ENCODE results near the gene SURF6. TPM values are rescaled to one million over a fixed set of nuclear protein-coding genes. Genes with fewer than 3 reads are reported as not detected.

Gene SURF6
- total RNA-seq, 1 experiment from 2014 or later = 56.3 TPM

DNA sequence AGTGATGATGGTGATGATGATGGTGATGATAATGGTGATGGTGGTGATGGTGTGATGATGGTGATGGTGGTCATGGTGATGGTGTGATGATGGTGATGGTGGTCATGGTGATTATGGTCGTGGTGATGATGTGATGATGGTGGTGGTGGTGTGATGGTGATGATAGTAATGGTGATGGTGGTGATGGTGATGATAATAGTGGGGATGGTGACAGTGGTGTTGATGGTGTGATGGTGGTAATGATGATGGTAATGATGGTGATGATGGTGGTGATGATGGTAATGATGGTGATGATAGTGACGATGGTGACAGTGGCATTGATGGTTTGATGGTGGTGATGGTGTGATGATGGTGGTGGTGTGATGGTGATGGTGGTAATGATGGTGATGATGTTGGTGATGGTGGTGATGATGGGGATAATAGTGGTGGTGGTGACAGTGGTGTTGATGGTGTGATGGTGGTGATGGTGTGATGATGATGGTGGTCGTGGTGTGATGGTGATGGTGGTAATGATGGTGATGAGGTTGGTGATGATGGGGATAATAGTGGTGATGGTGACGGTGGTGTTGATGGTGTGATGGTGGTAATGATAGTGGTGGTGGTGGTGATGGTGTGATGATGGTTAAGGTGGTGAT is 46.6 kb upstream of the SURF6 start:
- no peaks in the 10 kb centered on the region; a peak in 1 of 4 replicates for H3K4me1 Mint-ChIP-seq
- peaks cover 19% of the 10 kb centered on the region for H3K27me3 Mint-ChIP-seq (ENCODE audit: low read depth)
- DNase-seq = no peak
- H3K4ac ChIP-seq (ENCODE audit: low read depth, low read length) = no peak overlapping the region
- no peak overlapping the region for H3K9ac ChIP-seq (ENCODE audit: extremely low read depth, insufficient read length, low read length)
- no peaks in the 10 kb centered on the region; a peak in 1 of 5 replicates for H3K9me3 Mint-ChIP-seq
- H2BK15ac ChIP-seq (ENCODE audit: low read depth, low read length) = no peak overlapping the region
- no peak overlapping the region for H3K14ac ChIP-seq (ENCODE audit: insufficient read depth, low read length)
- H3K4me3 Mint-ChIP-seq = no peak overlapping the region
- H3K79me2 ChIP-seq (ENCODE audit: insufficient read depth, low read length) = no peaks in the 10 kb centered on the region
- no peaks in the 10 kb centered on the region for H3K36me3 Mint-ChIP-seq (ENCODE audit: insufficient read depth in 1 of 3, low read depth in 3 of 3)
- TF ChIP-seq, protein P1, sequence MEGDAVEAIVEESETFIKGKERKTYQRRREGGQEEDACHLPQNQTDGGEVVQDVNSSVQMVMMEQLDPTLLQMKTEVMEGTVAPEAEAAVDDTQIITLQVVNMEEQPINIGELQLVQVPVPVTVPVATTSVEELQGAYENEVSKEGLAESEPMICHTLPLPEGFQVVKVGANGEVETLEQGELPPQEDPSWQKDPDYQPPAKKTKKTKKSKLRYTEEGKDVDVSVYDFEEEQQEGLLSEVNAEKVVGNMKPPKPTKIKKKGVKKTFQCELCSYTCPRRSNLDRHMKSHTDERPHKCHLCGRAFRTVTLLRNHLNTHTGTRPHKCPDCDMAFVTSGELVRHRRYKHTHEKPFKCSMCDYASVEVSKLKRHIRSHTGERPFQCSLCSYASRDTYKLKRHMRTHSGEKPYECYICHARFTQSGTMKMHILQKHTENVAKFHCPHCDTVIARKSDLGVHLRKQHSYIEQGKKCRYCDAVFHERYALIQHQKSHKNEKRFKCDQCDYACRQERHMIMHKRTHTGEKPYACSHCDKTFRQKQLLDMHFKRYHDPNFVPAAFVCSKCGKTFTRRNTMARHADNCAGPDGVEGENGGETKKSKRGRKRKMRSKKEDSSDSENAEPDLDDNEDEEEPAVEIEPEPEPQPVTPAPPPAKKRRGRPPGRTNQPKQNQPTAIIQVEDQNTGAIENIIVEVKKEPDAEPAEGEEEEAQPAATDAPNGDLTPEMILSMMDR (conservative IDR thresholded peaks at IDR 0.05) = no peak
- H3T11ph ChIP-seq (ENCODE audit: low read length) = no peak overlapping the region
- H2BK12ac ChIP-seq (ENCODE audit: insufficient read length, low read depth, low read length) = no peak overlapping the region
- no peaks in the 10 kb centered on the region for H3K9me3 ChIP-seq (ENCODE audit: control insufficient read depth, low read depth, low read length)
- H3K4me2 ChIP-seq (ENCODE audit: insufficient read depth, insufficient read length, low read length) = no peak overlapping the region
- peaks cover 3% of the 10 kb centered on the region for H4K20me1 ChIP-seq (ENCODE audit: control insufficient read depth, insufficient read depth, insufficient read length)
- H3K27ac Mint-ChIP-seq = no peak overlapping the region
- no peak overlapping the region for H3K56ac ChIP-seq (ENCODE audit: insufficient read length, low read depth, low read length)
- no peak overlapping the region for H2BK20ac ChIP-seq (ENCODE audit: low read depth, low read length, poor library complexity, severe bottlenecking)
- no peak overlapping the region for H4K91ac ChIP-seq (ENCODE audit: insufficient read length, low read depth, low read length)
- H3K27me3 ChIP-seq (ENCODE audit: insufficient read depth, low read length) = no peaks in the 10 kb centered on the region
- no peak overlapping the region for H2BK120ac ChIP-seq (ENCODE audit: low read depth, low read length, poor library complexity, severe bottlenecking)
- H2AFZ ChIP-seq (ENCODE audit: low read length) = no peak overlapping the region
- H3K18ac ChIP-seq (ENCODE audit: insufficient read length, low read depth, low read length) = no peak overlapping the region
- H4K8ac ChIP-seq (replicated peaks; ENCODE audit: insufficient read length, low read depth, low read length) = peak overlapping the region; percentile 95
- no peaks in the 10 kb centered on the region for H3K4me1 ChIP-seq (ENCODE audit: insufficient read depth, low read length)
- peak overlapping the region; percentile 55 for H3K23ac ChIP-seq (ENCODE audit: insufficient read length, low read depth, low read length)
- WGBS (ENCODE audit: extremely low coverage, insufficient read length, low lambda C conversion rate) = 100% methylated on average over 3 of the region's 4 CpGs
- no peak overlapping the region for H3K27ac ChIP-seq (ENCODE audit: insufficient read length, low read depth, low read length)
- H3K23me2 ChIP-seq (ENCODE audit: insufficient read length, low read depth, low read length, poor library complexity, severe bottlenecking) = no peaks in the 10 kb centered on the region
- H2BK5ac ChIP-seq (ENCODE audit: insufficient read length, low read length) = no peak overlapping the region
- H3K79me1 ChIP-seq (ENCODE audit: insufficient read depth, low read depth, low read length, poor library complexity, severe bottlenecking) = no peaks in the 10 kb centered on the region
- H4K5ac ChIP-seq (ENCODE audit: insufficient read length, low read depth, low read length) = peak overlapping the region; percentile 9
- H2AK5ac ChIP-seq (ENCODE audit: insufficient read length, low read length) = no peak overlapping the region

Measured in H9 (cell line).